ENCODE data around the gene EPS8L3. TPM values are rescaled to one million over a fixed set of nuclear protein-coding genes. Genes with fewer than 3 reads are reported as not detected.
"Not testable (repeated sequence)": the region's sequence is repeated elsewhere in the genome, so short reads cannot be mapped to it uniquely, and the experiment has no call there.

EPS8L3 gene
- polyA plus RNA-seq, 1 of the 3 experiments (the other 2 are of a cell fraction), result not detected

- Histone ChIP-seq H3K36me3 (replicated peaks in 1 of 2; ENCODE audit: control insufficient read depth in 1 of 2, insufficient read depth in 2 of 2, low read length in 1 of 2) (no peaks in the 10 kb centered on the region), H3K27ac (ENCODE audit: low read depth in 2 of 2, low read length in 1 of 2) (no peak overlapping the region), H3K9me2 (no peaks in the 10 kb centered on the region), H3K79me2 (ENCODE audit: insufficient read depth) (no peaks in the 10 kb centered on the region), H2AFZ (ENCODE audit: low read depth) (no peak overlapping the region), H3K4me1 (ENCODE audit: control insufficient read depth in 1 of 2, insufficient read depth in 2 of 2, low read depth in 1 of 2, low read length in 1 of 2) (peaks cover 4 to 8% of the 10 kb centered on the region in 2 experiments; a peak in 2 of 4 replicates), H3K9ac (no peak overlapping the region), H3K4me3 (ENCODE audit: low read depth in 2 of 2, low read length in 1 of 2) (no peak overlapping the region), H4K20me1 (ENCODE audit: insufficient read depth) (no peaks in the 10 kb centered on the region), H3K9me3 (no peaks in the 10 kb centered on the region), H3K4me2 (no peak overlapping the region), H3F3A (replicated peaks; ENCODE audit: insufficient read depth) (no peaks in the 10 kb centered on the region), H3K27me3 (ENCODE audit: insufficient read depth) (no peaks in the 10 kb centered on the region)
- CTCF ChIA-PET, result interaction anchor here (27.7 kb wide), 1 partner anchor 213 kb away, joined by 822 read pairs; the partner anchor contains the start of gene AHCYL1
- DNase-seq, result no peak
- POLR2A ChIA-PET, result no interaction called here
- TF ChIP-seq MEF2A (IDR thresholded peaks at IDR 0.05; ENCODE audit: borderline replicate concordance, low read depth), result no peak
- no peak for TF ChIP-seq NRF1 (IDR thresholded peaks at IDR 0.05; ENCODE audit: low read depth, low read length)
- TF ChIP-seq YY1 (IDR thresholded peaks at IDR 0.05; ENCODE audit: low read depth), result no peak
- TF ChIP-seq RCOR1 (IDR thresholded peaks at IDR 0.05; ENCODE audit: low read length), result no peak
- TF ChIP-seq ELF1 (IDR thresholded peaks at IDR 0.05), result no peak
- TF ChIP-seq JUND (IDR thresholded peaks at IDR 0.05), result no peak
- no peak for TF ChIP-seq EP300 (IDR thresholded peaks at IDR 0.05; ENCODE audit: borderline replicate concordance in 1 of 2, low read depth in 1 of 2, low read length in 1 of 2)
- TF ChIP-seq TAF1 (IDR thresholded peaks at IDR 0.05; ENCODE audit: borderline replicate concordance, low read depth, low read length), result no peak
- no peak for TF ChIP-seq USF1 (IDR thresholded peaks at IDR 0.05; ENCODE audit: borderline replicate concordance, low read depth)
- TF ChIP-seq TEAD4 (IDR thresholded peaks at IDR 0.05; ENCODE audit: borderline replicate concordance, insufficient read depth), result no peak
- no peak for TF ChIP-seq SIN3A (IDR thresholded peaks at IDR 0.05; ENCODE audit: borderline replicate concordance, low read depth, low read length)
- no peak for TF ChIP-seq NFIC (IDR thresholded peaks at IDR 0.05; ENCODE audit: borderline replicate concordance)
- 89% methylated on average over 9 of the region's 10 CpGs for WGBS (ENCODE audit: low lambda C conversion rate)
Observed at GRCh38 chr1:109767637-109768334, 4.1 kb upstream of the EPS8L3 start.

GRCh38 chr1:109766991-109767636 is 3.4 kb upstream of the EPS8L3 start:
- 80% methylated on average over 17 of the region's 17 CpGs for WGBS (ENCODE audit: low lambda C conversion rate)
- H3K36me3 ChIP-seq (replicated peaks in 1 of 2; ENCODE audit: control insufficient read depth in 1 of 2, insufficient read depth in 2 of 2, low read length in 1 of 2); H3K27me3 ChIP-seq (ENCODE audit: insufficient read depth); POLR2A ChIA-PET; H3K4me3 ChIP-seq (ENCODE audit: low read depth in 2 of 2, low read length in 1 of 2); H3K9ac ChIP-seq; H3K9me2 ChIP-seq; H3K27ac ChIP-seq (ENCODE audit: low read depth in 2 of 2, low read length in 1 of 2); H3K9me3 ChIP-seq; DNase-seq; H3K4me2 ChIP-seq; H3F3A ChIP-seq (replicated peaks; ENCODE audit: insufficient read depth); H4K20me1 ChIP-seq (ENCODE audit: insufficient read depth); CTCF ChIA-PET; H3K79me2 ChIP-seq (ENCODE audit: insufficient read depth); H2AFZ ChIP-seq (ENCODE audit: low read depth); H3K4me1 ChIP-seq (ENCODE audit: control insufficient read depth in 1 of 2, insufficient read depth in 2 of 2, low read depth in 1 of 2, low read length in 1 of 2): not testable (repeated sequence)
